Measurements from ENCODE around the gene PLCL1.

PLCL1 gene

DNA sequence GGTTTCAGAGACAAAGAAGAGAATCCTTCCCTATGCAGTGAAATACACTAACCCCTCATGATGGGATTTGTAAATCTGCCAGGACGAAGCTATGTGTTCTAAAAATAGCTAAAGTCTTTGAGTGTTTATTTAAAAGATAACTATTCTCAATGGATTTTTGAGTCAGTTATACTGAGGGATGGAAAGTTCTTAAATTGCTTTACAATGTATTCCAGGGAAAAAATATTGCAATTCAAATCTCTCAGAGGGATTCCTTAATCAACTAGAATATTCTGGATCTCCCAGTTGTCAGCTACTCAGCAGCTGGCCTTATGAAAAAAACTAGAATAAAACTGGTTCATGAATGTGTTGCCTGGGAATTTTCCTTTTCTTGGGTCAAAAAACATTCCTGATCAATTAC, 312.4 kb downstream of the PLCL1 start:
- DNase-seq (ENCODE audit: low read depth) = no peak

GRCh38 chr2:198117406-198118041, 313.1 kb downstream of the PLCL1 start:
- DNase-seq (ENCODE audit: low read depth) = no peak

DNA sequence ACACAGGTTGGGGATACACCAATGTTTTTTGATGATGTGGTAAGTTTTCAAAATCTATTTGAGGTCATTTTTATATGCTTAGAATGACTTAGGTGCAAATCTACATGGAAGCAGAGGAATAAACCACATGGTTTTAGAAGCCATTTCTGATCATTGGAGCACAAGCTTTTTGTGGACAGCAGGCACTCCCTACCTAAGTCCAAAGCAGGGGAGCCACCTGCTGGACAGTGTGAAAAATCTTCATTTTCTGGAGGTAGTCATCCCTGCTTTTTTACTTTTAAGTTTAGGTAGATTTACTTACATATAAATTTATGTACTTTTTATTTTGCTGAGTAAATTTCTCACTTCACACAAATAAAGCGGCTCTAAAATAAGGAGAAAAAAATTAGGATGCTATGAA, 323.2 kb downstream of the PLCL1 start:
- DNase-seq (ENCODE audit: low read depth) = peak; percentile 17

- no peak for DNase-seq (ENCODE audit: low read depth)
Measured at GRCh38 chr2:198129609-198130008, 325.2 kb downstream of the PLCL1 start.

DNA sequence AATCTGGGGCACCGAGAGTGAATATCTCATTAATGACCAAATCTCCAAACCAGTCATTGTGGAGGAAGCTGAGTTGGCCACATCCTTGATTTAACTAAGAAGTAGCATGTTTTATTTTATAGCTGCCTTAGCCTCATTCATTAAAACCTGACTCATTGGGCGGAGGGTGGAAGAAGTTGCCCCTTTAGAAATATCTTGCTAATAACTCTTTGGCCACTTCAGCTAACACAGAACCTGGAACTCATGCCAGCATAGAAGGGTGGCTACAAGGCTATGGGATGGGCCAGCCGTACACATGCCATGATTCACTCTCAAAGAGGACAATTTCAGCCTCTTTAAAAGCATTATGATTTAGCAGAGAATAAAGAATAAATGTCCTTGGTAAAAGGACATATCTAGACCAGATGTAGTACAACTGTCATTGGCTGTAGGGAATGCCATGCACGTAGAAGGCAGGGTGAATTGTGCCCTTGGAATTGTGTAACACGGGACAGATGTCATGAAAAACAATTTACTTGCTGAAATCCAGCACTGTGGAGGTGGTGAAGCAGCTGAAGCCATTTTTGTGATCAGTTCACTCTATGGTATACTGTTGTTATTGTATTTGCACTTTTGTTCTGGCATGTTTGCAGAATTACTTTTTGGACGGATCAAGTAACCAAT, 330.0 kb downstream of the PLCL1 start:
- DNase-seq (ENCODE audit: low read depth) = no peak

DNA sequence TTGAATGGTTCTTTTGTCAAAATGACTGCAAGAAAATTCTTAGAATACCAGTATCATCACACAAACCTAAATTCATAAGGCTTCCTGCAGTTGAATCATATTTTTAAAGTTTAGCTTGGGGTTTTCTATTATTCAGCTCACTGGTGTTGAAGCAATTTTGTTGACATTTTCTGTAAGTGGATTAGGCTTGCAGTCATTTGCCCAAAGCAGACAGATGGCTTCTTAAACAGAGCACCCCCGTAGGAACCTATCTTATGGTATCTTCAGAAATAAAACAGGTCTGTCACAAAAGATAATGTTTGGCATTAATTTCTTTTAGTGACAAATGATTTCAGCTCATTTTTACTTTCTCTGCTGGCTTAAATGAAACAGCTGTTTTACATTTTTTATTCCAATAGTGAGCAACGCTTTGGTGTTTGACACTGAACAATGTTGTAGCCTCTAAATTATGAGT, 331.1 kb downstream of the PLCL1 start:
- DNase-seq (ENCODE audit: low read depth) = no peak

GRCh38 chr2:198136142-198136541, 331.7 kb downstream of the PLCL1 start:
- DNase-seq (ENCODE audit: low read depth) = no peak

- no peak for DNase-seq (ENCODE audit: low read depth)
Measured at GRCh38 chr2:198137733-198138132, 333.3 kb downstream of the PLCL1 start.

GRCh38 chr2:198141726-198142125, 337.3 kb downstream of the PLCL1 start:
- no peak for DNase-seq (ENCODE audit: low read depth)

DNA sequence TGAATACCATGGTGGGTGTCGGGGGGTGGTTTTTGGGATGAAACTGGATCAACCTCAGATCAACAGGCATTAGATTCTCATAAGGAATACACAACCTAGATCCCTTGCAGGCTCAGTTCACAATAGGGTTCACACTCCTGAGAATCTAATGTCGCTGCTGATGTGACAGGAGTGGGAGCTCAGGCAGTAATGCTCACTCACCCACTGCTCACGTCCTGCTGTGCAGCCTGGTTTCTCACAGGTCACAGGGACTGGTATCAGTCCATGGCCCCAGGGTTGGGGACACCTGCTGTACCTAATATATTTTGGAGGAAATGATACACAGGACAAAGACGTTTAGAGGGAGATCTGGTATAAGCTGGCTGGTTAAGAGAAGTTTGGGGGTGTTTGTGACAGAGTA, 338.8 kb downstream of the PLCL1 start:
- no peak for DNase-seq (ENCODE audit: low read depth)

- no peak for DNase-seq (ENCODE audit: low read depth)
Measured at GRCh38 chr2:198143793-198144192, 339.4 kb downstream of the PLCL1 start.

DNA sequence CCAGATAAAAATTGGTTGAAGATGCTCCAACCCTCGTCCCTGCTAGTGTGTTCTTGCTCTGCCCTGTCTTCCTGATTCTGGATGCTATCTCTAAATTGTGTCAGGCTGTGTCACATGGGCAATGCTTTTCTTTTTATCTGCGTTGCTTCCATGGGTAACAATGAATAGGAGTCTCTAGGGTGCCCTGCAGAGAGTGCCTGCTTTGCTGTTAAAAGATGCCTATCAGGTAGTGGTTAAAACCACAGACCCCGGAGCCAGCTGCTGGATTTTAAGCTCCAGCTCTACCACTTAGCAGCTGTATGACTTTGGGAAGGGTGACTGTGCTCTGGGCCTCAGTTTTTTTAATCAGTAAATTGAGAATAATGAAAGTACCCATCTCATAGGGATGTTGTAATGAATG, 340.3 kb downstream of the PLCL1 start:
- no peak for DNase-seq (ENCODE audit: low read depth)

GRCh38 chr2:198146346-198146940, 342.1 kb downstream of the PLCL1 start:
- DNase-seq (ENCODE audit: low read depth) = no peak

GRCh38 chr2:198157314-198157713, 352.9 kb downstream of the PLCL1 start:
- DNase-seq (ENCODE audit: low read depth) = no peak

DNA sequence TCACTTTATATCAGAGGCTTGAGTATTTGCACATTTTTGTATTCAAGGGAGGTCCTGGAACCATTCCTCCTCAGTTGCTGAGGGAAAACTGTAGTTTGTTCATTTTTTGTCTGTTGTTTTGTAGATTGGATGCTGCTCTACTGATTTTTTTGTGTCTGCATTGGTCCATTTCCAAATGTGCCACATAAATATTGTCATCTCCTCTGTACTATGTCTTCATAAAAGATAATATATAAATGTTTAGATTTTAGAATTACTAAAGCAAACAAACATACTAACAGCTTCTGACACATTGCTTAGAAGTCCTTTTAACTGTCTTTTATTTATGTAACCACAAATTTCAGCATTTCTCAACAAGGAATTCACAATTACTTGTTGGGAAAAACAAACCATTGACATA, 356.8 kb downstream of the PLCL1 start:
- DNase-seq (ENCODE audit: low read depth) = no peak

GRCh38 chr2:198162276-198162675, 357.9 kb downstream of the PLCL1 start:
- DNase-seq (ENCODE audit: low read depth) = no peak

- no peak for DNase-seq (ENCODE audit: low read depth)
Measured at GRCh38 chr2:198164843-198165242, 360.4 kb downstream of the PLCL1 start.

GRCh38 chr2:198165289-198165688, 360.9 kb downstream of the PLCL1 start:
- no peak for DNase-seq (ENCODE audit: low read depth)

DNA sequence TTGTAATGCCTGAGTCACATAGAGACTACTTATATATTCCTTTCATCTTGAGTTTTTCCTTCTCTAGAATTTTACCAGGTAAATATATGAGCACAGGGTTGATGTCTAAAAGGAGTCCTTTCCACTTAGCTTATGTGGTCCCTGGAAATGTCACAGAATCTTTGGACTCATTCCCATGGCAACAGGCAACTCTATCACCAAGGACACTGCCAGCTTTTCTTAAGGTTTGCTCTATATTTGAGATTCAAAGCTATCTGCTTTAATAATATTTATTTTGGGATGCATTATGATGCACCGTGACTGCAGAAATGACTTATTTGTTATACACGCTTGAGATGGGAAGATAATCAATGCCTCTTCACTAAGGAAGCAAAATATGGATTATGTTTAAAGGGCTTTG, 363.0 kb downstream of the PLCL1 start:
- DNase-seq (ENCODE audit: low read depth) = no peak

- DNase-seq (ENCODE audit: low read depth) = no peak
Measured at GRCh38 chr2:198168651-198169050, 364.3 kb downstream of the PLCL1 start.

GRCh38 chr2:198173242-198173641, 368.8 kb downstream of the PLCL1 start:
- DNase-seq (ENCODE audit: low read depth) = no peak

DNA sequence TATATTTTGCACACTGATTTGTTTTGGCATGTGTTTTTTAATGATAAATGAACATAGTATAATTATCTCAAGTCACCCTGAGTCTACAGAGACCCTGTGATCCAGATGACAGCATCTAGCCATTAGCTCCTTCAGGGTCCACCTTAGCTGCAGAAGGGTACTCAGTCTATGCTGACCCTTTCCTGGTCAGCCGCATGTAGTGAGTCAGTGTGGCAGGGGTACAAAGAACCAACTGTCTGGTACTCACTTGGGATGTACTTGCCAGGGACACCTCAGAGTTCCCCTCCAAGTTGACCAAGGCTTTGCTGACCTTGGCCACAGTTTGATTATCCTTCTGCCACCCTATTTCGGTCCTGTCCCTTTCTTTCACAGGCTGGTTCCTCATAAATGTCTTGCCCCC, 369.5 kb downstream of the PLCL1 start:
- no peak for DNase-seq (ENCODE audit: low read depth)

GRCh38 chr2:198175271-198175670, 370.9 kb downstream of the PLCL1 start:
- DNase-seq (ENCODE audit: low read depth) = no peak

- DNase-seq (ENCODE audit: low read depth) = no peak
Measured at GRCh38 chr2:198177040-198177439, 372.6 kb downstream of the PLCL1 start.
